HG03097 (cell line): ENCODE data around the gene CLIP2.
"Not testable (repeated sequence)": the region's sequence is repeated elsewhere in the genome, so short reads cannot be mapped to it uniquely, and the experiment has no call there.

Source experiments
- ATAC-seq: cut with Tn5 transposase; IDR thresholded peaks from one replicate; pipeline ENCODE4 v1.9.1; 2021; ENCODE audit not compliant: unreplicated experiment, low FRiP score

Gene CLIP2

DNA sequence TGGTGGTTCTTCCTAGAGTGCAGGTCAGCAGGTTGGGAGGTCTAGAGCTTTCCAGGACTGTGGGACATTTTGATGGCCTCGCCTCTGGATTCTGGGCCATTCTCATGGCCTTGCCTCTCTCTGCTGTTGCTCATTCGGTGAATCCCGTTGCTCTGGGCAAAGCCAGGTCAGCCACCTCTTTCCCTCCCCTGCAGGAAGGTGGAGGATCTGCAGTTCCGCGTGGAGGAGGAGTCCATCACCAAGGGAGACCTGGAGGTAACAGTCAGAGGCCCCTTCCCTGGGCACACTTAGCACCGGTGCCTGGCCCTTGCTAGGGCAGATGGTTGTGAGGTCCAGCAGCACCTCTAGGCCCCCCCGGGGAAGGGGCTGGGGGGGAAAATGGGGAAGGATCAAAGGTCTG, 74.9 kb downstream of the CLIP2 start:
- ATAC-seq: no peak

GRCh38 chr7:74365322-74366022, 76.3 kb downstream of the CLIP2 start:
- ATAC-seq: no peak

DNA sequence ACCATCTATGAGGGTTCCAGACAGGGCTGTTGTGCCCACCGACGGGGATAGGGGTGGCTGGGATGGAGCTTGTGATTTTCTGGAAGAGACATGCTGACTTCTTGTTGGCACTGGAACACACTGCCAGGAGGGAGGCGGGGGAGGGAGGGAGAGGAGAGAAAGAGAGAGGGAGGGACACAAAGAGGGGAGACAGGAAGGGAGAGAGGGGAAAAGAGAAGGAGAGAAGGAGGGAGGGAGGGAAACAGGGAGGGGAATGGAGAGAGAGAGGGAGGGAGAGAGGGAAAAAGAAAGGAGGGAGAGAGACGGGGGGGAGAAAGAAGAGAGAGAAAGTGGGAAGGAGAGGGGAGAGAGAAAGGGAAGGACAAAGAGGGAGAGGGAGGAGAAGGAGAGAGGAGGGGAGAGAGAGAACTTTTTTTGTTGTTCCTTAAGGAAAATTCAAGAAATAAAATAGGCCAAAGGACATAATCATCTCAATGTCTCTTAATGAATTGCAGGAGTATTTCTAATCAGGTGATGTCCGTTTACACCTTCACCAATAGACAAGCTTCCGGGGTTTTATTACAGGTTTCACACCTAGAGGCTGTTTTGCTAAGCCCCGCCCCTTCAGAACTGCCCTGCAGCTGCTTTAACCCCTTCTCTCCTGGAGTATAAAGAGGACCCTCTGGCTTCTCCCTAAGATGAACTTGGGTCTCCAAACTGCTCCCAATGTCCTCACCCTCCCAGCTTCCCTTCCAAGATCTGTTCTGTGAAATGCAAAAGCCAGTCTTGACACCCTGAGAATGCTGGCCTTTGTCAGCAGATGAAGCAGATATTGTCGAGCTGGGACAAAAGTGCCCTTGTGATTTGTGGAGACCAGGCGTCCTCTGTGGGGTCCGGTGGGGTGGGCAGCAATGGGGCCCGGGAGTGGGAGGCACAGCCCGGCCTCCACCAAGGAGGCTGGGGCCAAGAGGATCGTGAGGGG, 82.5 kb downstream of the CLIP2 start:
- no peak for ATAC-seq

DNA sequence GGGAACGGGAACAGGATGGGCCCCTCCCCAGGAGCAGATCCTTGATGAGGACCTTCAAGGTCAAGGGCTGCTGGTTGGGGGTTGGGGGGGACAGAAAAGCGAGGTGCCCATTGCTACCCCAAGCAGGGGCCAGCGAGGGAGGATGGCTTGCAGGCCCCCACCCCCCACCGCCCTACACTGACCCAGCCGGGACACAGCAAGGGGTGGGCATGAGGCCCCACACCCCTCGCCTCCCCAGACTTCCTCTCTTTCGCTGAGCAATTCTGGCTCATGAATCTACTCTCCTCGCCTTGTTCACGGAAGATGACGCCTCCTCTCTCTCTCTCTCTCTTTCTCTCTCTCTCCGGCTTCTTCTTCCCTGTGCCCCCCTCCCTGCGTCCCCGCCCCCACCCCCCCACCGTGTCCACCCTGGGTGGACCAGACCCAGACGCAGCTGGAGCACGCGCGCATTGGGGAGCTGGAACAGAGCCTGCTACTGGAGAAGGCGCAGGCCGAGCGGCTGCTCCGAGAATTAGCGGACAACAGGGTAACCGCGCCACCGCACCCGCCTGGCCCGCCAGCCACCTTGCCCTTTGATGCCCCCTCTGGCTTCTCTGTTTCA, 83.4 kb downstream of the CLIP2 start:
- ATAC-seq: no peak

DNA sequence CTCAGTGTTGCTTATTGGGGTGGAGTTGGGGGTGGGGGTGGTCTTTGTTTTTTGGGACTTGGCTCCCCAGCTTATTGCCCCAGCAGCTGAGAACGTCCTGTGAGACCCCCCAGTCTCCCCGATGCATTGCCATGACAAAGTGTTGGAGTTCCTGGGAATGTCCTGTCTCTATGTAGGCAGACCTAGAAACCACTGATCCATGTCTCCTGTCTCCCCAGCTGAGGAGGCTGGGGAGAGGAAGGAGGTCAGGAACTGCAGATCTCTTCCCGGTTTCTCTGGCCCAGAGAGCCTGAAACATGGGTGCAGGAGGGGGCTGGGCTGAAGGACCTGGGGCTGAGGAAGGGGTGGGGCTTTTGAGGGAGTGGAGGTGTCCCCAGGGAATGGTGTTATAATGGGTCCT, 84.3 kb downstream of the CLIP2 start:
- no peak for ATAC-seq

GRCh38 chr7:74375726-74376220, 86.6 kb downstream of the CLIP2 start:
- no peak for ATAC-seq

DNA sequence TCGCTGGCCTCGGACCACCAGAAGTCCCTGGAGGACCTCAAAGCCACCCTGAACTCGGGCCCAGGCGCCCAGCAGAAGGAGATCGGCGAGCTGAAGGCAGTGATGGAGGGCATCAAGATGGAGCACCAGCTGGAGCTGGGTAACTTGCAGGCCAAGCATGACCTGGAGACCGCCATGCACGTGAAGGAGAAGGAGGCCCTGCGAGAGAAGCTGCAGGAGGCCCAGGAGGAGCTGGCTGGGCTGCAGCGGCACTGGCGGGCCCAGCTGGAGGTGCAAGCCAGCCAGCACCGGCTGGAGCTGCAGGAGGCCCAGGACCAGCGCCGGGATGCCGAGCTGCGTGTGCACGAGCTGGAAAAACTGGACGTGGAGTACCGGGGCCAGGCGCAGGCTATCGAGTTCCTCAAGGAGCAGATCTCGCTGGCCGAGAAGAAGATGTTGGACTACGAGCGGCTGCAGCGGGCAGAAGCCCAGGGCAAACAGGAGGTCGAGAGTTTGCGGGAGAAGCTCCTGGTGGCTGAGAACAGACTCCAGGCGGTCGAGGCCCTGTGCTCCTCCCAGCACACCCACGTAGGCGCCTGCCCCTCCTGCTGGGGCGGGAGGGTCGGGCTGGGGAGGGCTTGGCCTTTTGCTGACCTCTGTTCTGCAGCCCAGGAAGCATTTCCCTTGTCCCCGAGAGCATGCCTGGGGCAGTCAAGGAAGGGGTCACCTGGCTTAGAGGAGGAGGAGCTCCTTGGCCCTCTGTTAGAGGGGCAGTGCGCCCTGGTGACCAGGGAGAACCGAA, 87.2 kb downstream of the CLIP2 start:
- no peak for ATAC-seq

DNA sequence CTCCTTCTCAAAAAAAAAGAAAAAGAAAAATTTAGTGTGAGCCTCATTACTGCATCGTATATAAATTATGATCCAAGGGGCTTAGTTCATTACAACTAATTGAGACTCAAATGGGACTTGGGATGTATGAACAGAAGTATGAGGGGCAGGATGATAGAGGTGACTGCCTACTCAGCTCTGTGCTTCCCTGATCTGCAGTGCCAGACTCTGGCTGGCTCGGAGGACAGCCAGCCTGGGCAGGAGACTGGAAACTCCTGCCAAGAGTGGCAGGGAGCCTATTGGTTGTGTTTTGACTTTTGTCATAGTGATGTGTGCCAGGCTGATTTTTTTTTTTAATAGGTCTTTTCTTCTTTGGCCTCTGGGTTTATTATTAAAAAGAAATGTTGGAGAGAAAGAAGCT, 90.7 kb downstream of the CLIP2 start:
- no peak for ATAC-seq

DNA sequence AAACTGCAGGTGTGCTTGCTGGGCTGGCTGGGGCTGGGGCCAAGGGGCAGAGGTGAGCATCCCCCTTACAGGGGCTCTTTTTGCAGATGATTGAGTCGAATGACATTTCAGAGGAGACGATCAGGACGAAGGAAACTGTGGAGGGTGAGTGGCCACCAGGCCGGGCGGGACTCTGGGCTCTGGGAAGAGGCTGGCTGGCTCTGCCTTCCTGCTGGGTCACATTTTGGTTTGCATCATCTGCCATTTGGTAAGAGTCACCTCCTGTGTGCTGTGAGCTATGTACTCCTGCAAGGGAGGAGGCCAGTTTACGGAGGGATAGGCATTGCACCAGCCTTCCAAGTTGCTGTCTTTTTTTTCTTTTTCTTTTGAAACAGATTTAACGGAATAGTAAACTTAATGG, 91.5 kb downstream of the CLIP2 start:
- ATAC-seq: no peak

GRCh38 chr7:74384086-74384485, 94.9 kb downstream of the CLIP2 start:
- not testable (repeated sequence) for ATAC-seq

GRCh38 chr7:74384854-74385253, 95.6 kb downstream of the CLIP2 start:
- not testable (repeated sequence) for ATAC-seq

DNA sequence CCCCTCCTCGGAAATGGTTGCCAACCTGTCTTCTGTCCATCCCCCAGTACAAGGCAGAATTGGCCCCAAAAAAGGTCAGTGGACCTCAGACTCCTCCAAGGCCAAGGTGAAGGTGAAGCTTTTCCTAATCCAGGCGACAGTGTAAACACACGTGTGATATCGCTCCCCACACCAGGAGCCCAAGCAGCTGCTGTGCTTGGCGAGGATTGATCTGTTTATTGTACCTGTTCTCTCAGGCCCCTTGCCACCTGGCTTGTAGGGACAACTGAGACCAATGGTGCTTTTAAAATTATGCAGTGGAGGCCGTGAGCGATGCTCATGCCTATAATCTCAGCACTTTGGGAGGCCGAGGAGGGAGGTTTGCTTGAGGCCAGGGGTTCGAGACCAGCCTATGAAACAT, 98.4 kb downstream of the CLIP2 start:
- no peak for ATAC-seq

- no peak for ATAC-seq
Measured at GRCh38 chr7:74388880-74389415, 99.7 kb downstream of the CLIP2 start.

- not testable (repeated sequence) for ATAC-seq
Measured at GRCh38 chr7:74393722-74394121, 104.5 kb downstream of the CLIP2 start.

DNA sequence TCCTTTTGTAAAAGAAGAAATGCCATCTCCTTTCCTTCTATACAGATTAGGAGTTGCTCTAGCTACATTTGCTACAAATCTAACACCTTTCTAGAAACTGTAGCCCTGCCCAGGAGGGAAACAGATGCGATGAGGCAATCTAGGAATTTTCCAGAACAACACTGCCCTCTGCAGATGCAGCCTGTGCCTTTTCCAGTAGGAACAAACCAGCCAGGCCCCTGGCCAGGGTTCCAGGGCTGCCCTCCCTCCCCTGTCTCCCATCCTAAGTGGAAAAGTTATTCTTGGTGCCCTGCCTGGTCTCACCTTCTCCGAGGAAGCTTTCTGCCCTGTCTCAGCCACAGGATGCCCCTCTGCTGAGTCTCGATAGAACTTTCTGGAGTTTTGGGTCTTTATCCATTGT, 105.4 kb downstream of the CLIP2 start:
- ATAC-seq: not testable (repeated sequence)

DNA sequence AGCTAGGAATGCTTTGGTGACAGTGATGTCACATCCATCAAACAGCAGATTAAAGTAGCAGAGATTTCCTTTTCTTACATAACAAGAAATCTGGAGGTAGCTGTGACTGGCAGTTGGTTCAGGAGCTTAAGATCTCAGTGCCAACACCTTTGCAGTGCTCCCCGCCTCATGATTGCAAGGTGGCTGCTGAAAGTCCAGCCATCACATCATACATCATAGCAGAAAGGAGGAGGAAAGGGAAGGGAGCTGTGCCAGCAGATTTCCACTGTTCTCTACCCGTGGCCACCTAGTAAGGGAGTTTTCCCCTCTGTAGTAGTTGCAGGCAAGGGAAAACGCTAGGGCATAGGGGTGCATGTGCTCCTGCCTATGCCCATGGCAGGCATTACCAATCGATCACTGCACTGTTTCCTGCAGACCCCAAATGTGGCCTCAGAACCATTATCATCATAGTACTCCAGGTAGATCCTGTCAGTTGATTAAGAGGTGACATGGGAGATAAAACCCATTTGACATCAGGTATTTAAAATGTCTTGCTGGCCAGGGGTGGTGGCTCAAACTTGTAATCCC, 106.6 kb downstream of the CLIP2 start:
- ATAC-seq: no peak

DNA sequence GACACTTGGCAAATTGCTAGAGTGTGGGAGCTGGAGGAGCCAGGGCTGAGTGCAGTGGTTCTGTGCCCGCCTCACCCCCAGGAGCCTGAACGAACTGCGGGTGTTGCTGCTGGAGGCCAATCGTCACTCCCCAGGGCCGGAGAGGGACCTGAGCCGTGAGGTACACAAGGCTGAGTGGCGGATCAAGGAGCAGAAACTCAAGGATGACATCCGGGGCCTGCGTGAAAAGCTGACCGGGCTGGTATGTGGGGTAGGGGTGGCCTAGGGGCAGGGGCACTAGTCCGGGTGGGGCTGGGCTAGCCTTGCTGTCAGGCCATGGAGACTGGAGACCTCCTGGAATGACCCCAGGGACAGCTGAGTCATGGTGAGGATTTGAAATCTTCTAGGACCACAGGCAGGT, 107.8 kb downstream of the CLIP2 start:
- no peak for ATAC-seq

- no peak for ATAC-seq
Measured at GRCh38 chr7:74398426-74398825, 109.2 kb downstream of the CLIP2 start.

- ATAC-seq: no peak
Measured at GRCh38 chr7:74399006-74399405, 109.8 kb downstream of the CLIP2 start.
